ENCODE measurements around the gene ZNRF2.
"Not testable (repeated sequence)": the region's sequence is repeated elsewhere in the genome, so short reads cannot be mapped to it uniquely, and the experiment has no call there.

Gene ZNRF2

DNA sequence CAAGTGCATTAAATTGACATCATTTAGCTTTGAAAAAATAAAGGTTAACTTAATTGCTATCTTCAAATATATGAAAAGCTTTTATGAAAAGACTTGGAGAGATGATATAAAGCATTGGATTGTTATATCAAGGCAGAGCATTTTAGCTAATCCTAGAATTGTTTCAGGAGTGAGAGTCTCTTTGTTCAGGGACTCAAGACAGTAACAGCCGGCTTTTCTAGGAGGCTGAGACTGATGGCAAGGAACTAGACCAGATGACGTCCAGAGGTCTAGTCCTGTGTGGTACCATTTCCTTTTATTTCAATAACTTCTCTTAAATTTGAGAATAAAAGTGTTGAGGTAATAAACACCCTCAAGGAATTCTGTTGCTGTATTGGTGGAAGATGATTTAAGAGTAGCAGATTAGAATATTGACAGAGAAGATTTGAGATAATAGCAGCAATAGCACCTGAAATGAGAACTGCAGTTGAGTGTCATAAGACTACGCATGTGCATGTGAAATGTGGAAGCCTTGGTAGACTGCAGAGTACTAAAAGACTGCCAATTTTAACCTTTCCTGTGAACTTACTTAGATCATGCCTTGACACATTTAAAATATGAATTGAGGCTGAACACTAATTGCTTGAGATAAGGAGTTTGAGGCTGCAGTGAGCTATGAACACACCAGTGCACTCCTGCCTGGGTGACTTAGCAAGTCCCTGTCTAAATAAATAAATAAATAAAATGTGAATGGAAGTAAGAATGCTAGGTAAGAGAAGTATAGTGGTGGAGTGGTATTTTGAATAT lies 79.6 kb downstream of the ZNRF2 start:
- DNase-seq (ENCODE audit: low spot score): no peak

DNA sequence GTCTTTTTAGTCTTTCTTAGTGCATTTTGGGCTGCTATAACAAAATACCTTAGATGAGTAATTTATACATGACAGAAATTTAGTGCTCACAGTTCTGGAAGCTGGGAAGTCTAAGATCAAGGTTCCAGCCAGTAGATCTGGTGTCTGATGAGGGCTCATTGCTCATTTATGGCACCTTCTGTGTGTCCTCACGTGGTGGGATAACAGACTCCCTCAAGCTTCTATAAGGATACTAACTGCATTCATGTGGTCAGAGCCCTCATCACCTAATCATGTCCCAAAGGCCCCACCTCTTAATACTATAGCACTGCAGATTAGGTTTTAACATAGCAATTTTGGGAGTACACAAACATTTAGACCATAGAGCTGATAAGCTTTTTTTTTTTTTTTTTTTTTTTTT lies 80.4 kb downstream of the ZNRF2 start:
- DNase-seq (ENCODE audit: low spot score): no peak

DNA sequence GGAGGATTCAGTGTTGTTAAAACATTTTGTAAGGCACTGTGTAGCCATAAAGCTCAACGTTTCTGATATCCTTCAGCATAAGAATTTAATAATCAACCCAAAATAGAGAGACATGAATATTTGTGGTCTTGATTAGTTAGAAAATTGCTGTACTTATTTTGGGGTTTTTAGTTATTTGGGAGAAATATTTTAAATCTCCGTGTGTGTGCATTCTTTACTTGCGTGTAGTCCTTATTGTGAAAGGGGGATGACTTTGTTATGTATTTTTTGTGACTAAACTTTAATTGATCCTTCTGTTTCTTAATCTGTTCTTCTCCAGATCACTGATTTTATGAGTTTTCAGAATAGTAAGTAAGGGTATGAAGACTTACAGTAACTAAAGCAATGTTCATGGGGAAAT lies 81.2 kb downstream of the ZNRF2 start:
- no peak for DNase-seq (ENCODE audit: low spot score)

DNA sequence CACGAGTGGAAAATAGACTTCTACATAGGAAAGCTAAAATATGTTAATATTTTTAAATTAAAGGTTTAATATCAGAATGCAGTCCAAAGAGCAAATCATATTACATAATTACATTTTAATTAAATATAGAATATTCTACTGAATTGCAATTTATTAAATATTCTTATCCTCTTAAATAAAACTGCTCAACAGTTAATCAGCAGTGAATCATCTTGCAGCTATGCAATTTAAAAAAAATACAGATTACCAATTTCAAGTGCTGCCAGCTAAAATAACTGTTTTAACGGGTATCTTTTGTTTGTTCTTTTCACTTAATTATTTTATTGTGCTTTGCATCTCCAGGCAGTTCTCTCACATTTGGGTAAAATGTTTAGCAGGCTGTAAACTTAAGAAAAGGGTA lies 82.2 kb downstream of the ZNRF2 start:
- no peak for DNase-seq (ENCODE audit: low spot score)

DNA sequence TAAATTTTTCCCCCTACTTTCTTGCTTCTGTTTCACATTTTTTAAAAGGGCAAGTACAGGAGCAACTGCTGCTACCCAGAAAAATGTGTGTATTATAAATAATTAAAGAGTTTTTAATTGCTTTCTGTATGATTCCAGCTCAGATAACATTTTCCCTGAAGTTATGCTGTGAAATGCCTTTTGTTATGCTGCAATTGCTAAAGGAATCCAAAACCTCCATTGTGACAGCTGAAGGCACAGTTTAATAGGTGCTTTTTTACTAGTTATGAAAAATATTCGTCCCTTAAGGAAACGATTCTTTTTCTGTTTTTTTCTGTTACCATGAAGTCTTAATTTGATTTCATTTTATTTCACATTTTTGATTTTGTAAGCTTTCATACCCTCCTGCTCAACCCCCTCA lies 83.2 kb downstream of the ZNRF2 start:
- no peak for DNase-seq (ENCODE audit: low spot score)

DNA sequence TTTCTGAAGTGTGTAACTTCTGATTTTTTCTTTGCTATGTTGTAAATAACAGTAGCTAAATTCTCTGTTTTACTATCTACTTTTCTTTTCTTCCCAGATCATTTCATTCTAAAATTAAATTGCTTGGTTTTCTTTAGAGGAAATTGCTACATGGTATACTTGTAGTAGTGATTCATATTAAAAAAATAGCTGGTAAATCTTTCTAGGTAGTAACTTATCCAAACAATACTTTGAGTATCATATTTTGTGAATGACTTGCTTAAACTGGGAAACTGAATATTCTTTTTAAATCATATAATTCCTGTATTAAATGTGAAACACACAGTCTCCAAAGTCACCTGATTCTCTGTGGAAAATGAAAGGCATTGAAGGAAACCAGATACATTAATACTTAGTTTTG lies 85.5 kb downstream of the ZNRF2 start:
- DNase-seq (ENCODE audit: low spot score): no peak

DNA sequence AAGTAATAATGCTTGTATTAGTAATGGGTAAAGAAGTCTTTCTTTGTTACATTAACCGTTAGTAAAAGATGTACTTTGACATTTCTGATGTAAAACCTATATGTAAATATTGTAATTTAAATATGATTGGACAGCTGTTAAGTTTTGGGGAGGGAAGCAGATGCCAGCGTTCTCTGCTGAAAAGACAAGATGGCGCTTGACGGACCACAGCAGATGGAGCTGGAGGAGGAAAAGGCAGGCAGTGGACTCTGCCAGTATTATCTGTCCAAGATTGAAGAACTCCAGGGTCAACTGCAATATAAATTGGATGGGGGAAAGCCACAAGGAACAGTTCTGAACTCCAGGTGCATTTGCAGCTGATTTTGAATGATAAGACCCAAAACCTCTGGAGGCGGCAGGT lies 86.9 kb downstream of the ZNRF2 start:
- no peak for DNase-seq (ENCODE audit: low spot score)

DNA sequence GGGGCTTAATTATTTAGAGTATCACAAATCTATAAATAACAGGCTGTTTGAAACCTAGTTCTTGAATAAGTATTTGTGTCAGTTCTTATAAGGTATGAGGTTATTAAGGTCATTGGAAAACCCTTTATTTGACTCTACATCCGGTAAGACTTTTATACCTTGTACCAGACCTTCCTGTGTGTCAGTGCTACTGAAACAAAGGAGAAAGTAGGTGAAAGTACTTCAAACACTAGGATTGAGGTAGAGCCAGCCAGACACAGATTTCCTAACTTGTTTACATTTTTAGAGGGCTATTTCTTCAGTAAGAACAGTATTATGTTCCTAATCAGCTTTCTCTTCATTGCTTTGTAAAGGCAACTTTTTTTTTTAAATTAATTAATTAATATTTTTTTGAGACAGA lies 93.9 kb downstream of the ZNRF2 start:
- DNase-seq (ENCODE audit: low spot score): no peak

DNA sequence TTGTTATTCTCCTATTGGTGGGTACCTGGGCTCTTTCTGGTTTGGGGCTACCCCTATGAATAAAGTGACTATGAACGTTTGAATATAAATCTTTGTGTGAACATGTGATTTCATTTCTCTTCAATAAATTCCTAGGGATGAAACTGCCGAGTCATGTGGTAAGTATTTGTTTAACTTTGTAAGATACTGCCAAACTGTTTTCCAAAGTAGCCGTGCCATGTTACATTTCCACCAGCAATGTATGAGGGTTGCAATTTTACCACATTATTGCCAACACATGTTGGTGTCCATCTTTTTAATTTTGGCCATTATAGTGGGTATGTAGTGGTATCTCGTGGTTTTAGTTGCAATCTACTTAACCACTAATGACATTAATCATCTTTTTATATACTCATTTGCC lies 94.7 kb downstream of the ZNRF2 start:
- no peak for DNase-seq (ENCODE audit: low spot score)

DNA sequence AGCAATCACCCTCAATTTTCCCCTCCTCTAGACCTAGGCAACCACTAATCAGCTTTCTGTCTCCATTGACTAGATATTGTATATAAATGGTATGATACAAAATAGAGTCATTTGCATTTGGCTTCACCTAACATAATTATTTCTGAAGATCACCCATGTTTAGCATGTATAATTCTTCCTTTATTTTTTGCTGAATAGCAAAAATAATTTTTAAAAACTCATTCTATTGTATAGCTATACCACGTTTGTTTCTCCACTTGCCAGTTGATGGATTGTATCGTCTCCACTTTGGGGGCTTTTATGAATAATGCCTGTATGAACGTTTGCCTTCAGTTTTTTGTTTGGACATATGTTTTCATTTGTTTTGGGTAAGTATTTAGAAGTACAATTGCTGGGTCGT lies 95.3 kb downstream of the ZNRF2 start:
- no peak for DNase-seq (ENCODE audit: low spot score)

DNA sequence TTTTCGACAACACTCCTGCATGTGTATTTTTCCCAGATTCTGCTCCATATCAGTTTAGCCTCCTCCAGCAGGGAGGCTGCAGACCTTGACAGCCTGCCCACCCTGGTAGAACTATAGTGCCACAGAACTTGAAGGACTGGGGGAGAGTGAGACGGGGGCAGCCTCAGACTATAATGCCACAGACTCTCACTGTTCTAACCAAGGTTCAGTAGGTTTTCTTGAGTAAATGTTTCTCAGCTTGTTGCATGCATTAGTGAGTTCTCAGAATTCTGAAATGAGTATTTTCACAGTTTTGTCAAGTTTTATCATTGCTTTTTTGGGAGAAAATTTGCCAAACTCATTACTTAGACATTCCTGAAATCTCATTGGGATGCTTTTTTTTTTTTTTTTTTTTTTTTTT lies 95.9 kb downstream of the ZNRF2 start:
- DNase-seq (ENCODE audit: low spot score): no peak

DNA sequence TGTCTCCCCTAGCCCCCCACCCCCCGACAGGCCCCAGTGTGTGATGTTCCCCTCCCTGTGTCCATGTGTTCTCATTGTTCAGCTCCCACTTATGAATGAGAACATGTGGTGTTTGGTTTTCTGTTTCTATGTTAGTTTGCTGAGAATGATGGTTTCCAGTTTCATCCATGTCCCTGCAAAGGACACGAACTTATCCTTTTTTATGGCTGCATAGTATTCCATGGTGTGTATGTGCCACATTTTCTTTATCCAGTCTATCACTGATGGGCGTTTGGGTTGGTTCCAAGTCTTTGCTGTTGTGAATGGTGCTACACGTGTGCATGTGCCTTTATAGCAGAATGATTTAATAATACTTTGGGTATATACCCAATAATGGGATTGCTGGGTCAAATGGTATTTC lies 96.4 kb downstream of the ZNRF2 start:
- DNase-seq (ENCODE audit: low spot score): not testable (repeated sequence)

DNA sequence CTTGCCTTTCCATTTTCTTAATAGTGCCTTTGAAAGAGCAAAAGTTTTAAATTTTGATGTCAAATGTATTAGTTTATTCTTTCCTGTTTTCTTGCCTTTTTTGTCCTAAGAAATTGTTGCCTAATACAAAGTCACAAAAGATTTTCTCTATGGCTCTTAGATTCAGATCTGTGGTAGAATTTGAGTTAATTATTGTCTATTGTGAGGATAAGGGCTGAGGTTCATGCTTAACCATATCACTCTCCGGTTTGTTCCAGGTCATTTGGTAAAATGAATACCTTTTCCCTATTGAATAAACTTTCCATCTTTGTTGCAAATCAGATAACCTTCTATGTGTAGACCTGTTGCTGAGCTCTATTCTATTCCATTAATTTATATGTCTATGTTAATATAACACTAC lies 98.2 kb downstream of the ZNRF2 start:
- DNase-seq (ENCODE audit: low spot score): no peak

DNA sequence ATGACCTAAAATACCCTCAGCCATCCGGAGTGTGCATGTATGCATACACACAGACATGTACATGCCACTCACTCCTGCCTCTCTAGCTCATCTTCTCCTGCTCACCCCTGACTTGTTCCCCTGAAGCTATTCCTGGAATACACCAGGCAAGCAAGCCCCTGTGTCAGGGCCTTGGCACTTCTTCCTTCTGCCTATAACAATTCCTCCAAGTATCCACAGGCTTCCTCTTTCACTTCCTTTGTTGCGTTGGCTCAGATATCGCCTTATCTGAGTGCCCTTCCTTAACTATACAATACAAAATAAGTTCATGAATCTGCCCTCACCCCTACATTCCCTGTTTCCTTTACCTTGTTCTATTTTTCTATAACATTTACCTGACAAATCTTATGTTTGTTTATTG lies 105.4 kb downstream of the ZNRF2 start:
- no peak for DNase-seq (ENCODE audit: low spot score)

DNA sequence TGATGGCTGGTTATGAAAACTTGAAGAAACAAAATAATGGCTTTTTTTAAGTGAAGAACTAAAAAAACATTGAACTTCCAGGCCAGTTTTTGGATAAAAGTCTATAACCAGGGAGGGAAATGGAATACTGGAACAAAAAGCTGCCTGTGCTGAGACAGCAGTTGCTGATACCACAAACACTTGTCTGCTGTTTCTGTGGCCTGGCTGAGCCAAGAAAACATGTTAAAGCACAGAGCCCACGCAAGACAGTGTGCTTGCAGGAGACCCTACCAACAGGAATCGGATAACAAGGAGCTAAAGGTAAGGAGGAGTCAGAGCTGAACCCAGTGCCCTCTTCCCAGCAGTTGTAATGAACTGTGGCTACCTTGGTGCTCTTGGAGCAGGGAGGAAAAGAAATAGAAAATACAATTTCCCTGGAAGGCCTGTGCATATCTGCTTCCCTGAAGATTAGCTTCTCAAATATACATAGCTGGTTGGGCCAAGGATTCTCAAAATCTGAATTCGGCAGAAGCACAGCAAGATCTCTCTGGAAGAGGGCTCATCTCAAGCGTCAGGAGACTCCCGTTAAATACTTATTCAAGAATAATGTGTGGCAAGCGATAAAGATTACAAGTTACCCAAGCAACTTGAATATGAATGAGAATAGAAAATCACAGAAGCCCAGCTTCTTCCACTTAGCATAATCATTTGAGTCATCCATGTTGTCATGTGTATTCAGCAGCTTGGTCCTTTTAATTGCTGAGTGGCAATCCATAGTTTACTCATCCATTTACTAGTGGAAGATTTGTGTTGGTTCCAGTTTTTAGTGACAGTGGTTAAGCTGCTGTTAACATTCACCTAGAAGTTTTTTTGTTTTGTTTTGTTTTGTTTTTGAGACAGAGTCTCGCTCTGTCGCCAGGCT lies 106.6 kb downstream of the ZNRF2 start:
- no peak for DNase-seq (ENCODE audit: low spot score)

DNA sequence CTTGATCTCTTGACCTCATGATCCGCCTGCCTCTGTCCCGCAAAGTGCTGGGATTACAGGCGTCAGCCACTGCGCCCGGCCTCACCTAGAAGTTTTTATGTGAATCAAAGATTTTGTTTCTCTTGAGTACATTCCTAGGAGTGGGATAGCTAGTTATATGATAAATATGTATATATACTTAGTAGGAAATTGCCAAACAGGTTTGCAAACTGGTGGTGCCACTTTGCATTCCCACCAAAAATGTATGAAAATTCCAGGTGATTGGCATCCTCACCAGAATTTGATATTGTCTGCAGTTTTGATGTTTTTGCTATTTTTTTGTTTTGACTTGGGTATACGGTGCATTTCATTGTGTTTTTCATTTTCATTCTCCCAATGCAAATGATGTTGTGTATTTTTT lies 107.4 kb downstream of the ZNRF2 start:
- no peak for DNase-seq (ENCODE audit: low spot score)

DNA sequence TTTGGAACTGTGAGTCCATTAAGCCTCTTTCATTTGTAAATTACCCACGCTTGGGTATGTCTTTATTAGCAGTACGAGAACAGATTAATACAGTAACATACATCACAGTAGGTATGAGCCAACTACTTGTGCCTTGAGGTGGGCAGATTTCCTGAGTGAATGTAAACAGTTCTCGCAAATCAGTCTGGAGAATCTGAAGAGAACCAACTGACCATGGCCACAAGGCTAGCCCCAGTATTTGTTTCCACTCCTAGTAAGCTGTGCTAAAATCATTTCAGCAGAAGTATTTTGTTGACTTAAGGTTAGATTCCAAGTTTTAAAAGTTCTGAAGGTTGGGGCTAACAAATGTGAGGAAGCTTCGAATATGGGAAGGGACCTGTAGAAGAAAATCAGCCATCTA lies 111.3 kb downstream of the ZNRF2 start:
- DNase-seq (ENCODE audit: low spot score): no peak

DNA sequence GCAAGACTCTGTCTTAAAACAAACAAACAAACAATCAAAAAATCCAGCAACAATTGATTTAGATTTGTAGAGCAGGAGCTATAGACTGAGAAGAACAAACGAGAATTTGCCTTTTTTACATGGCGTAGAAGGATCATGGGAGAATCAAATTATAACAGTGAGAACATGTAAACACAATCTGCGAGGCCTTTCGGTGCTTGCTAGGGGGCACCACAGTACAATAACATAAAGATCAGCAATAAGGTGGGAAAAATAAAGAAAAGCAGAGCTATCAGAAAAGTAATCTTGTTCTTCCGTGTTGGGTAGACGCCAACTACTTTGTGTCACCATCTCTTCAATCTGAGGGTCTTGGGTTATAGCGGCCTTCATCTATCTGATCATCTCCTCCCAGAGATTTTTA lies 112.0 kb downstream of the ZNRF2 start:
- DNase-seq (ENCODE audit: low spot score): no peak

DNA sequence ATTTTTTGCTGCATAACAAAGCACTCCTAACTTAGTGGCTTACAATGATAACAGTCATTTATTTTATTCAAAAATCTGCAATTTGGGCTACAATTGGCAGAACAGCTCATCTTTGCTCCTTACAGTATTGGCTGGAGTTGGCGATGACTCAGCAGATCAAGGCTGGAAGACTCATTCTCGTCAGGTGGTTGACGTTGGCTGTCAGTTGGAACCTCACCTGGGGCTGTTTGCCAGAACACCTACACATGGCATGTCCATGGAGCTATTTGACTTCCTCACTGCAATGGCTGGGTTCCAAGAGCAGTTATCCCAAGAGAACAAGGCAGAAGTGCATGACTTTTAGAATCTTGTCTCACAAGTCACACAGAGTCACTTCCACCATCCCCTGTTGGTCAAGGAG lies 119.1 kb downstream of the ZNRF2 start:
- no peak for DNase-seq (ENCODE audit: low spot score)

DNA sequence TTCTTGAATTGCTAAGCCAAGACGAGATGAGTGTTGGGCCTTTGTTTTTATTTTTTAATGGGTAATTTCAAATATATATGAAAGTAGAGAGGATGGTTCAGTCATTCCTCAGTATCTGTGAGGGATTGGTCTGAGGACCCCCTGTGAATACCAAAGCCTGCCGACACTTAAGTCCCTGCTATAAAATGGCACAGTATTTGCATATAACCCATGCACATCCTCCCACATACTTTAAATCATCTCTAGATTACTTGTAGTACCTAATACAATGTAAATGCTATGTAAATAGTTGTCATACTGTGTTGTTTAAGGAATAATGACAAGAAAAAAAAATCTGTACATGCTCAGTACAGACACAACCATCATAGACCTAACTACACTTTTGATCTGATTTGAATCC lies 120.8 kb downstream of the ZNRF2 start:
- DNase-seq (ENCODE audit: low spot score): no peak

DNA sequence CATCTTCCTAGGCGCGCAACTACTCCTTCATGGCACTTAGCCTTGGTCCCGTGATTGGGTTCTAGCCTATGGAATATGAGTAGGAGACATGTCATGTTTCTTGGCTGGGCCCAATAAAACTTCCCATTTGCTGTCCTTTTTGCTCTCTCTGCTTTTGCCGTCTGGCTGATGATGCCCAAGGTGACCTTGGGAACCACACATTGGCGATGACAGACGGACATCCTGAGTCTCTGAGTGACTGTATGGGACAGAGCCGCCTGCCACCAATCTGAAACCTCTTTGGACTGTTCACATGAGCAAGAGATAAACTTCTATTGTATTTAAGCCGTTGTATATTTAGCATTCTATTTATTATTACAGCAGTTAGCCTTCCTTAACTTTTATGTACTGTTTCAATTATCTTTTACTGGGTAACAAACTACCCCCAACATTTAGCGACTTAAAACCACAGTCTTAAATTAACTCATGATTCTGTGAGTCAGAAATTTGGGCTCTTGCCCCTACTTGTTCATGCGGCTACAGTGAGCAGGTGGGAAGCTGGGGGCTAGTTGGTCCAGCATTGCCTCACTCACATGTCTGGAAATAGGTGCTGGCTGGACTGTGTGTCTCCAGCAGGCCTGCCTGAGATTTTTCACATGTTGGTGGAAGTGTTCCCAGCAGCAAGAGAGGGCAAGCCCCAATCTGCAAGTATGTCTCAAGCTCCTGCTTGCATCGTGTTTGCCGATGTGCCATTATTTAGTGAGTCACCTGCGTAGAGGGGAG lies 122.4 kb downstream of the ZNRF2 start:
- DNase-seq (ENCODE audit: low spot score): no peak

DNA sequence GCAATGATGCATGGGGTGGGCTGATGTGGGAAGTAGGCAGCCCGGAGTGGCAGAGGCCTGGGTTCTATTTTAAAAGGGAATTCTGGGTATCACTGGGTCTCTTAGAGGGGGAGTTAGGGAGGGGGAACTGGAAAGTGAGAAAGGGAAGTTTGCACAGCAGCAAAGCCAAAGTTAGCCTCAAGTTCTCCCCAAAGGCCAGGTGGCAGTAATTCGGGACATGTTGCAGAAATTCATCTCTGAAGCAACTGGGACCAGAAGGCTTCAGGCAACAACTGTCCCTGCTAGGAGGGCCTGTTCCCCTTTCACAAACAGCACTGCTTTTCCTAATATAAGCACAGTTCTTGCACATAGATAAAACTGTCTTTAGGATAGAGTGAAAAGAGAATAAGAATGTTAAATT lies 126.8 kb downstream of the ZNRF2 start:
- DNase-seq (ENCODE audit: low spot score): no peak

DNA sequence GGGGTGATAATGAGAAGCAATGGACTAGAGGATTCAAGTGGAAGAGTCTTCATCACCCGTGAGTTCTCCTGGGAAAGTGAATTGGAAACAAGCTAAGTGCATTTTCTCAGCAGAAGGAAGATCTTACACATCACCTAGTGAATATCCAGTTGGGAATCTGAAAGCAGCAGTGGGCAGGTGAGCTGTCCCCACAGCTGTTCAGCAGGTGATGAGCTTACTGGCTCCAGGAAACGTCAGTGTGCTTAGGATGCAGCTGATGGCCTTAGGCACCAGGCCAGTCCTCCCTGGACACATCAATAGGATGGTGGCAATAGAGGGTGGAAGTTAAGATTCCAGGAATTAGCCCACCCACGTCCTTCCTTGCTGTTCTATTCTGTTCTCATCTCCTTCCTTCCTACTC lies 127.5 kb downstream of the ZNRF2 start:
- DNase-seq (ENCODE audit: low spot score): no peak

Data from CD4-positive, alpha-beta T cell treated with Interleukin-6 at 100 ng/mL for 8 hours (primary cell).